Thoracic aorta (tissue), 2 donors: Measurements from ENCODE around the gene EMC9. TPM values are rescaled to one million over a fixed set of nuclear protein-coding genes. Genes with fewer than 3 reads are reported as not detected.

ENCODE experiments used
- ATAC-seq: fragments of 150-250 bp; one replicate; pipeline ENCODE4 v1.8.0; 2017; ENCODE audit warnings: low read depth; ENCODE audit not compliant: insufficient number of reproducible peaks, low FRiP score
- DNase-seq: peaks from one replicate; pipeline ENCODE4 v3.0.0-alpha.2; 2020; ENCODE audit warnings: low spot score
- H3K27ac ChIP-seq, 2 donors: fragments of 200-600 bp; sonication (generic); 1 replicate in 1 of 2; 2 replicates in 1 of 2; pipeline ENCODE4 v1.5.1; 2016; ENCODE audit warnings: mild to moderate bottlenecking in 2 of 2, moderate library complexity in 2 of 2
- H3K27me3 ChIP-seq: fragments of 200-600 bp; sonication (generic); replicated peaks from 2 replicates; pipeline ENCODE4 v1.6.0; 2016; ENCODE audit warnings: mild to moderate bottlenecking; ENCODE audit not compliant: insufficient read depth
- H3K36me3 ChIP-seq: fragments of 200-600 bp; sonication (generic); one replicate; pipeline ENCODE4 v1.5.1; 2016
- H3K4me1 ChIP-seq, 2 donors: fragments of 200-600 bp; sonication (generic); 1 replicate in 1 of 2; 2 replicates in 1 of 2; pipeline versions ENCODE4 v1.5.1 to v1.6.0; 2016; ENCODE audit warnings: low read depth in 2 of 2, mild to moderate bottlenecking in 1 of 2; ENCODE audit not compliant: control insufficient read depth in 1 of 2
- H3K4me3 ChIP-seq: fragments of 200-600 bp; sonication (generic); 2 replicates; pipeline ENCODE4 v1.5.1; 2016; ENCODE audit warnings: mild to moderate bottlenecking
- H3K9me3 ChIP-seq: fragments of 200-600 bp; sonication (generic); 2 replicates; pipeline ENCODE4 v1.5.1; 2016
- CTCF ChIP-seq: fragments of 200-600 bp; sonication (generic); IDR thresholded peaks from one replicate; pipeline ENCODE4 v1.5.1; 2019; ENCODE audit warnings: antibody characterized with exemption
- total RNA-seq, 2 donors: library from RNA; depleted of rRNA; stranded (reverse); fragments of >200 nt; gene quantifications; one replicate each; pipeline versions ENCODE4 v1.1.0 to v1.2.3, GENCODE V29; 2016

EMC9 gene
- total RNA-seq, 2 donors from 2014 or later: 4.9 to 18.6 TPM

- Histone ChIP-seq H3K27me3 (no peaks in the 10 kb centered on the region), H3K36me3 (peaks cover 40% of the 10 kb centered on the region), H3K4me1 (peaks cover 11 to 23% of the 10 kb centered on the region in 2 donors), H3K9me3 (no peaks in the 10 kb centered on the region), H3K27ac (no peak overlapping the region), H3K4me3 (no peak overlapping the region)
- TF ChIP-seq CTCF: no peak
- DNase-seq (no peak), ATAC-seq (no peak)
Measured at GRCh38 chr14:24150567-24150966, 9.2 kb upstream of the EMC9 start.

- DNase-seq (no peak), ATAC-seq (no peak)
- no peak for TF ChIP-seq CTCF
- Histone ChIP-seq H3K27ac (no peak overlapping the region), H3K4me3 (no peak overlapping the region), H3K36me3 (peaks cover 35% of the 10 kb centered on the region), H3K9me3 (no peaks in the 10 kb centered on the region), H3K4me1 (peaks cover 13 to 28% of the 10 kb centered on the region in 2 donors), H3K27me3 (no peaks in the 10 kb centered on the region)
Measured at GRCh38 chr14:24150061-24150460, 8.7 kb upstream of the EMC9 start.

GRCh38 chr14:24149302-24149969, 8.0 kb upstream of the EMC9 start:
- no peak overlapping the region for H3K27ac ChIP-seq
- ATAC-seq (no peak), DNase-seq (no peak)
- H3K36me3 ChIP-seq: peaks cover 30% of the 10 kb centered on the region
- no peaks in the 10 kb centered on the region for H3K9me3 ChIP-seq
- H3K27me3 ChIP-seq: no peaks in the 10 kb centered on the region
- TF ChIP-seq CTCF: no peak
- H3K4me3 ChIP-seq: no peak overlapping the region
- peaks cover 13 to 30% of the 10 kb centered on the region in 2 donors for H3K4me1 ChIP-seq

GRCh38 chr14:24147761-24148428, 6.5 kb upstream of the EMC9 start:
- DNase-seq: no peak
- Histone ChIP-seq H3K27me3 (no peaks in the 10 kb centered on the region), H3K4me3 (peak overlapping the region; percentile 92), H3K27ac (peak overlapping the region; percentile 87 to 88), H3K4me1 (peaks cover 13 to 30% of the 10 kb centered on the region in 2 donors), H3K9me3 (no peaks in the 10 kb centered on the region), H3K36me3 (peaks cover 26% of the 10 kb centered on the region)
- ATAC-seq: no peak
- TF ChIP-seq CTCF: no peak

GRCh38 chr14:24146978-24147760, 5.8 kb upstream of the EMC9 start, which contains the start of gene RNF31:
RNF31 (plus strand) TSS chr14:24147498; CDS start chr14:24147699, 201 bp downstream.
- TF ChIP-seq CTCF: no peak
- H3K4me1 ChIP-seq: peaks cover 14 to 33% of the 10 kb centered on the region in 2 donors
- DNase-seq: peak; percentile 96

More at GRCh38 chr14:24146978-24147760, 5.8 kb upstream of the EMC9 start, which contains the start of gene RNF31:
- no peaks in the 10 kb centered on the region for H3K27me3 ChIP-seq
- peak; percentile 91 for ATAC-seq
- peak within 1 kb of the TSS; percentile 92 for H3K4me3 ChIP-seq
- H3K36me3 ChIP-seq: peaks cover 26% of the 10 kb centered on the region
- no peaks in the 10 kb centered on the region for H3K9me3 ChIP-seq
- H3K27ac ChIP-seq: peak within 1 kb of the TSS; percentile 87 to 88
